ENCODE results near the gene RPS2.

- TF ChIP-seq POLR2AphosphoS5 (IDR thresholded peaks at IDR 0.05; ENCODE audit: low read depth, low read length) (no peak), POLR2A (IDR thresholded peaks at IDR 0.05; ENCODE audit: low read depth, low read length) (no peak), TAF1 (IDR thresholded peaks at IDR 0.05; ENCODE audit: borderline replicate concordance, low read depth, low read length) (no peak)
These were observed 25.7 kb downstream of the RPS2 start for GRCh38 chr16:1938910-1939309.

Measured in GM12892 (cell line).